Astrocyte of the cerebellum (primary cell): ENCODE data around the gene ISY1.
"Not testable (repeated sequence)": the region's sequence is repeated elsewhere in the genome, so short reads cannot be mapped to it uniquely, and the experiment has no call there.

Experiments
- DNase-seq: peaks from one replicate; pipeline ENCODE4 v3.0.0-alpha.2; 2011; ENCODE audit warnings: low read depth
- H3K4me3 ChIP-seq: 2 replicates; pipeline ENCODE4 v1.5.1; 2011; ENCODE audit warnings: mild to moderate bottlenecking, low read depth, low read length, moderate library complexity
- CTCF ChIP-seq: IDR thresholded peaks from 2 replicates; pipeline ENCODE4 v1.5.1; 2012; ENCODE audit warnings: low read length, low read depth, moderate library complexity, mild to moderate bottlenecking; ENCODE audit errors: missing control alignments
- in situ Hi-C: cut with HindIII; loops from 2 replicates; pipeline ENCODE4 v1.10.0; 2017; ENCODE audit warnings: low sequenced_read_pairs

ISY1 gene

GRCh38 chr3:129104498-129105079 is 56.3 kb downstream of the ISY1 start:
- in situ Hi-C loops, result no loop called here
- TF ChIP-seq CTCF, result no peak
- no peak overlapping the region for H3K4me3 ChIP-seq
- DNase-seq, result no peak

GRCh38 chr3:129104051-129104450 is 56.8 kb downstream of the ISY1 start:
- DNase-seq, result no peak
- no peak for TF ChIP-seq CTCF
- no peak overlapping the region for H3K4me3 ChIP-seq
- in situ Hi-C loops, result no loop called here

- in situ Hi-C loops, result no loop called here
- H3K4me3 ChIP-seq, result no peak overlapping the region
- DNase-seq, result no peak
- no peak for TF ChIP-seq CTCF
These were observed 57.6 kb downstream of the ISY1 start for GRCh38 chr3:129103296-129103695.

- TF ChIP-seq CTCF, result no peak
- no peak overlapping the region for H3K4me3 ChIP-seq
- DNase-seq, result no peak
- in situ Hi-C loops, result no loop called here
These were observed 59.3 kb downstream of the ISY1 start for GRCh38 chr3:129101370-129102138.

GRCh38 chr3:129100274-129100673 is 60.6 kb downstream of the ISY1 start:
- DNase-seq, result no peak
- H3K4me3 ChIP-seq, result no peak overlapping the region
- in situ Hi-C loops, result no loop called here
- TF ChIP-seq CTCF, result no peak

GRCh38 chr3:129095285-129095684 is 65.6 kb downstream of the ISY1 start:
- DNase-seq, result no peak
- in situ Hi-C loops, result no loop called here
- TF ChIP-seq CTCF, result no peak
- no peak overlapping the region for H3K4me3 ChIP-seq

- in situ Hi-C loops, result loop anchor here (10.0 kb wide), 1 partner anchor 94 kb away; the partner anchor contains the start of gene CFAP92
- H3K4me3 ChIP-seq, DNase-seq: not testable (repeated sequence)
These were observed 72.6 kb downstream of the ISY1 start for GRCh38 chr3:129088312-129088711.

- not testable (repeated sequence) for DNase-seq, H3K4me3 ChIP-seq
- in situ Hi-C loops, result loop anchor here (10.0 kb wide), 1 partner anchor 93 kb away; the partner anchor contains the start of gene CFAP92
These were observed 73.0 kb downstream of the ISY1 start for GRCh38 chr3:129087904-129088303.
